HepG2 (cell line): ENCODE results near the gene YLPM1. TPM values are rescaled to one million over a fixed set of nuclear protein-coding genes. Genes with fewer than 3 reads are reported as not detected.
A peak's percentile ranks its signal among the peaks of the same experiment; 100 is the strongest.

Experiments used
- AGO2 ChIP-seq: fragments of 200-400 bp; formaldehyde crosslinking; optimal IDR thresholded peaks from 2 replicates; pipeline ENCODE3; 2017; ENCODE audit warnings: mild to moderate bottlenecking, low read depth, low read length, moderate library complexity
- ATM ChIP-seq: fragments of 450-650 bp; IDR thresholded peaks from 2 replicates; pipeline ENCODE4 v1.7.1; 2017; ENCODE audit warnings: mild to moderate bottlenecking, borderline replicate concordance
- BHLHE40 ChIP-seq: IDR thresholded peaks from 2 replicates; pipeline ENCODE4 v1.6.1; 2011; ENCODE audit warnings: low read length, improper control_type of control experiment
- CBX2 ChIP-seq, 2 experiments: fragments of 200-600 bp in 1 of 2; sonication (generic); formaldehyde crosslinking in 1 of 2; IDR thresholded peaks; 2 replicates each; pipeline versions ENCODE4 v1.7.0 to v1.8.1; 2018 to 2022; ENCODE audit warnings: low read depth in 2 of 2, low read length in 1 of 2, mild to moderate bottlenecking in 1 of 2, missing genetic modification reagents in 1 of 2
- FOXO1 ChIP-seq: sonication (generic); formaldehyde crosslinking; IDR thresholded peaks from 2 replicates; pipeline ENCODE4 v1.4.0; 2020; ENCODE audit warnings: missing genetic modification reagents
- HNRNPH1 ChIP-seq: fragments of 200-400 bp; formaldehyde crosslinking; optimal IDR thresholded peaks from 2 replicates; pipeline ENCODE3; 2017; ENCODE audit warnings: mild to moderate bottlenecking, low read depth, low read length
- HOXD1 ChIP-seq: sonication (generic); formaldehyde crosslinking; IDR thresholded peaks from 2 replicates; pipeline ENCODE4 v1.5.0; 2020; ENCODE audit warnings: missing genetic modification reagents
- IRF2 ChIP-seq: IDR thresholded peaks from 2 replicates; pipeline ENCODE4 v1.6.1; 2018; ENCODE audit warnings: missing genetic modification reagents, missing compliant biosample characterization
- KDM2A ChIP-seq: sonication (generic); formaldehyde crosslinking; IDR thresholded peaks from 2 replicates; pipeline ENCODE4 v1.4.0; 2020; ENCODE audit warnings: low read depth, missing genetic modification reagents, borderline replicate concordance
- KMT2B ChIP-seq: IDR thresholded peaks from 2 replicates; pipeline ENCODE4 v1.6.1; 2016; ENCODE audit warnings: missing genetic modification reagents, missing compliant biosample characterization
- MAZ ChIP-seq, 2 experiments: sonication (generic) in 1 of 2; formaldehyde crosslinking in 1 of 2; IDR thresholded peaks; 2 replicates each; pipeline versions ENCODE4 v1.5.0 to v1.6.1; 2012 to 2020; ENCODE audit warnings: low read depth in 2 of 2, mild to moderate bottlenecking in 2 of 2, borderline replicate concordance in 1 of 2, improper control_type of control experiment in 1 of 2, low read length in 1 of 2, missing genetic modification reagents in 1 of 2, moderate library complexity in 1 of 2
- NFE2 ChIP-seq: sonication (generic); formaldehyde crosslinking; IDR thresholded peaks from 2 replicates; pipeline ENCODE4 v1.4.0; 2020; ENCODE audit warnings: missing genetic modification reagents
- NFYB ChIP-seq: sonication (generic); formaldehyde crosslinking; IDR thresholded peaks from 2 replicates; pipeline ENCODE4 v1.4.0; 2020; ENCODE audit warnings: missing genetic modification reagents
- ONECUT2 ChIP-seq: sonication (generic); formaldehyde crosslinking; IDR thresholded peaks from 2 replicates; pipeline ENCODE4 v1.4.0; 2020; ENCODE audit warnings: missing genetic modification reagents
- POLR2AphosphoS2 ChIP-seq: IDR thresholded peaks from 2 replicates; pipeline ENCODE4 v1.6.1; 2011; ENCODE audit warnings: low read depth, low read length, improper control_type of control experiment
- SIN3A ChIP-seq: IDR thresholded peaks from 2 replicates; pipeline ENCODE4 v1.6.1; 2011; ENCODE audit warnings: low read depth, mild to moderate bottlenecking, control low read depth, low read length, borderline replicate concordance
- SP140L ChIP-seq: sonication (generic); formaldehyde crosslinking; IDR thresholded peaks from 2 replicates; pipeline ENCODE4 v1.4.0; 2020; ENCODE audit warnings: missing genetic modification reagents, borderline replicate concordance
- SRSF9 ChIP-seq: fragments of 200-400 bp; formaldehyde crosslinking; IDR thresholded peaks from 2 replicates; pipeline ENCODE4 v1.6.1; 2018; ENCODE audit warnings: borderline replicate concordance, mild to moderate bottlenecking, low read depth, low read length; ENCODE audit not compliant: insufficient read depth, poor library complexity, severe bottlenecking
- TCF7 ChIP-seq: sonication (generic); IDR thresholded peaks from 2 replicates; pipeline ENCODE4 v1.6.1; 2016; ENCODE audit warnings: antibody characterized with exemption, low read depth
- U2AF1 ChIP-seq: fragments of 200-400 bp; formaldehyde crosslinking; optimal IDR thresholded peaks from 2 replicates; pipeline ENCODE3; 2017; ENCODE audit warnings: mild to moderate bottlenecking, low read depth, low read length
- ZFX ChIP-seq: sonication (generic); formaldehyde crosslinking; IDR thresholded peaks from 2 replicates; pipeline ENCODE4 v1.4.0; 2020; ENCODE audit warnings: mild to moderate bottlenecking, low read depth, missing genetic modification reagents, moderate library complexity
- ZNF24 ChIP-seq: fragments of 450-650 bp; IDR thresholded peaks from 2 replicates; pipeline ENCODE4 v1.6.1; 2017; ENCODE audit warnings: antibody characterized with exemption, mild to moderate bottlenecking
- ZNF564 ChIP-seq: sonication (generic); formaldehyde crosslinking; IDR thresholded peaks from 2 replicates; pipeline ENCODE4 v1.8.1; 2023; ENCODE audit warnings: mild to moderate bottlenecking, missing genetic modification reagents
- ZNF720 ChIP-seq: sonication (generic); formaldehyde crosslinking; IDR thresholded peaks from 2 replicates; pipeline ENCODE4 v1.4.0; 2020; ENCODE audit warnings: missing genetic modification reagents
- ZNF776 ChIP-seq: sonication (generic); formaldehyde crosslinking; IDR thresholded peaks from 2 replicates; pipeline ENCODE4 v1.4.0; 2020; ENCODE audit warnings: mild to moderate bottlenecking, missing genetic modification reagents
- polyA plus RNA-seq, 8 experiments: library from polyadenylated mRNA; depleted of rRNA in 3 of 8; stranded (reverse) in 7 of 8; unstranded in 1 of 8; fragments of >200 nt; fragmentation: Illumina TruSeq in 4 of 8; extraction: Trizol in 4 of 8; gene quantifications; 2 replicates each; pipeline versions ENCODE4 v1.2.1 to v1.2.3, GENCODE V29; 2011 to 2016; ENCODE audit warnings: low read depth in 4 of 8, missing spikeins in 1 of 8, mixed read lengths in 1 of 8; ENCODE audit not compliant: insufficient read depth in 1 of 8
- total RNA-seq, 5 experiments: library from RNA; depleted of rRNA; stranded (reverse); fragments of >200 nt; fragmentation: Illumina TruSeq; extraction: Trizol; gene quantifications; 2 replicates each; pipeline ENCODE4 v1.2.3, GENCODE V29; 2016; ENCODE audit warnings: low read depth in 1 of 5
- TF ChIP-seq, protein P1 (sequence below), 2 experiments: IDR thresholded peaks; 2 replicates each; pipeline ENCODE4 v1.6.1; 2011 to 2012; ENCODE audit warnings: low read length in 2 of 2, borderline replicate concordance in 1 of 2, low read depth in 1 of 2, mild to moderate bottlenecking in 1 of 2, moderate library complexity in 1 of 2
- TF ChIP-seq, protein P2 (sequence below): sonication (generic); formaldehyde crosslinking; IDR thresholded peaks from 2 replicates; pipeline ENCODE4 v1.4.0; 2020; ENCODE audit warnings: mild to moderate bottlenecking, low read depth, missing genetic modification reagents

The YLPM1 gene
- total and polyA plus RNA-seq, 2 of the 13 experiments (the other 11 are each of a cell fraction or from before 2014, with no cell fraction given): 6.7 to 21.9 TPM

DNA sequence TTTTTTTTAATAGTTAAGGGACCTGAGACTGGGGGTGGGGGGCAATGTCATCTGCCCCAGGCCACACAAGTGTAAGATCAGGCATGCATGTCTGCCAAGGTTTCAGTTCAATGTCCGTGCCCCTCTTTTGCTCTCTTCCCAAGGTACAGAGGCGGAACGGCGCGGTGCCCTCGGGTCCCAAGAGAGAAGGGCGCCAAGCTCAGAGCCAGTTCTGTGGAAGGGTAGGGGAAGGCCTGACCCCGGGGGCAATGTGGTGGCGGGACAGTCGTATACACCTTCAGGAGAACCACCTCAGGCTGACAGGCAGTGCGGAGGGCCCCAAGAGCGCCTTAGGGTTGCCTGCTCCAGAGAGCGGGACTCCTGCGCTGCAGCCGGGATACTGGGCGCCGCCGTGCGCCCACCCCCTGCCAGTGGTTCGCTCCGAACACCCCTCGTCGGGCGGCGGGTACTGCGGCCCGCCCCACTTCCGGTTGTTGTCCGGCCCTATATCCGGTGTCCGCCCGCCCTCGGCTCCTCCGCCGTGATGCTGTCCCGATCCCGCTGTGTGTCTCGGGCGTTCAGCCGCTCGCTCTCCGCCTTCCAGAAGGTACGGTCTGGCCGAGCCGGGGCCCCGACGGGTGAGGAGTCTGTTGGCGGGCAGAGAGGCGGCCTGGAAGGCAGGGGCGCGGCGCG, 118.5 kb downstream of the YLPM1 start, which contains the start of gene DLST (continued):
- TF ChIP-seq, protein P1, sequence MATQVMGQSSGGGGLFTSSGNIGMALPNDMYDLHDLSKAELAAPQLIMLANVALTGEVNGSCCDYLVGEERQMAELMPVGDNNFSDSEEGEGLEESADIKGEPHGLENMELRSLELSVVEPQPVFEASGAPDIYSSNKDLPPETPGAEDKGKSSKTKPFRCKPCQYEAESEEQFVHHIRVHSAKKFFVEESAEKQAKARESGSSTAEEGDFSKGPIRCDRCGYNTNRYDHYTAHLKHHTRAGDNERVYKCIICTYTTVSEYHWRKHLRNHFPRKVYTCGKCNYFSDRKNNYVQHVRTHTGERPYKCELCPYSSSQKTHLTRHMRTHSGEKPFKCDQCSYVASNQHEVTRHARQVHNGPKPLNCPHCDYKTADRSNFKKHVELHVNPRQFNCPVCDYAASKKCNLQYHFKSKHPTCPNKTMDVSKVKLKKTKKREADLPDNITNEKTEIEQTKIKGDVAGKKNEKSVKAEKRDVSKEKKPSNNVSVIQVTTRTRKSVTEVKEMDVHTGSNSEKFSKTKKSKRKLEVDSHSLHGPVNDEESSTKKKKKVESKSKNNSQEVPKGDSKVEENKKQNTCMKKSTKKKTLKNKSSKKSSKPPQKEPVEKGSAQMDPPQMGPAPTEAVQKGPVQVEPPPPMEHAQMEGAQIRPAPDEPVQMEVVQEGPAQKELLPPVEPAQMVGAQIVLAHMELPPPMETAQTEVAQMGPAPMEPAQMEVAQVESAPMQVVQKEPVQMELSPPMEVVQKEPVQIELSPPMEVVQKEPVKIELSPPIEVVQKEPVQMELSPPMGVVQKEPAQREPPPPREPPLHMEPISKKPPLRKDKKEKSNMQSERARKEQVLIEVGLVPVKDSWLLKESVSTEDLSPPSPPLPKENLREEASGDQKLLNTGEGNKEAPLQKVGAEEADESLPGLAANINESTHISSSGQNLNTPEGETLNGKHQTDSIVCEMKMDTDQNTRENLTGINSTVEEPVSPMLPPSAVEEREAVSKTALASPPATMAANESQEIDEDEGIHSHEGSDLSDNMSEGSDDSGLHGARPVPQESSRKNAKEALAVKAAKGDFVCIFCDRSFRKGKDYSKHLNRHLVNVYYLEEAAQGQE (IDR thresholded peaks at IDR 0.05; ENCODE audit: borderline replicate concordance in 1 of 2, low read depth in 1 of 2, low read length in 2 of 2): no peak; a peak in 1 of 4 replicates
- TF ChIP-seq NFE2 (CRISPR knock-in tag) (no peak), SIN3A (peak; percentile 58; the same call in 1 of the 2 replicates), IRF2 (CRISPR knock-in tag) (peak; percentile 75; the same call in 1 of the 2 replicates), KMT2B (CRISPR knock-in tag) (peak; percentile 94), MAZ (IDR thresholded peaks at IDR 0.05; ENCODE audit: borderline replicate concordance, low read depth, low read length) (no peak), MAZ (CRISPR knock-in tag; IDR thresholded peaks at IDR 0.05; ENCODE audit: low read depth) (peak; percentile 62; the same call in 1 of the 2 replicates), ZNF564 (CRISPR knock-in tag) (no peak), ZNF776 (CRISPR knock-in tag) (no peak; the same call in 1 of the 2 replicates), TCF7 (no peak), SRSF9 (no peak), KDM2A (CRISPR knock-in tag) (peak; percentile 93; the same call in 1 of the 2 replicates), ATM (no peak), U2AF1 (peak; percentile 68), ONECUT2 (CRISPR knock-in tag) (no peak), SP140L (CRISPR knock-in tag) (0 out of 2 replicates have a peak, but pooled peaks have one; percentile 41), ZFX (CRISPR knock-in tag) (peak; percentile 95), NFYB (0 out of 2 replicates have a peak, but pooled peaks have one; percentile 16), FOXO1 (CRISPR knock-in tag) (peak; percentile 48; the same call in 1 of the 2 replicates), AGO2 (no peak), BHLHE40 (peak; percentile 99), ZNF24 (no peak), HOXD1 (CRISPR knock-in tag) (no peak), HNRNPH1 (no peak), POLR2AphosphoS2 (no peak), CBX2 (IDR thresholded peaks at IDR 0.05; ENCODE audit: low read depth, low read length) (no peak), CBX2 (CRISPR knock-in tag; IDR thresholded peaks at IDR 0.05; ENCODE audit: low read depth) (0 out of 2 replicates have a peak, but pooled peaks have one; percentile 76), ZNF720 (CRISPR knock-in tag) (no peak)
- TF ChIP-seq, protein P2, sequence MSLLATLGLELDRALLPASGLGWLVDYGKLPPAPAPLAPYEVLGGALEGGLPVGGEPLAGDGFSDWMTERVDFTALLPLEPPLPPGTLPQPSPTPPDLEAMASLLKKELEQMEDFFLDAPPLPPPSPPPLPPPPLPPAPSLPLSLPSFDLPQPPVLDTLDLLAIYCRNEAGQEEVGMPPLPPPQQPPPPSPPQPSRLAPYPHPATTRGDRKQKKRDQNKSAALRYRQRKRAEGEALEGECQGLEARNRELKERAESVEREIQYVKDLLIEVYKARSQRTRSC (CRISPR knock-in tag): no peak
